HG03520 (cell line): ENCODE results near the gene CMTM4.
A peak's percentile ranks its signal among the peaks of the same experiment; 100 is the strongest.

Experiments
- ATAC-seq: cut with Tn5 transposase; IDR thresholded peaks from one replicate; pipeline ENCODE4 v1.9.1; 2021; ENCODE audit warnings: mild to moderate bottlenecking, moderate library complexity; ENCODE audit not compliant: unreplicated experiment

Gene CMTM4

GRCh38 chr16:66696669-66697630 is at the start of gene CMTM4:
Gene CMTM4 (minus strand): TSS chr16:66696743. CDS start chr16:66696525, 218 bp downstream.
- ATAC-seq, result peak; percentile 86

DNA sequence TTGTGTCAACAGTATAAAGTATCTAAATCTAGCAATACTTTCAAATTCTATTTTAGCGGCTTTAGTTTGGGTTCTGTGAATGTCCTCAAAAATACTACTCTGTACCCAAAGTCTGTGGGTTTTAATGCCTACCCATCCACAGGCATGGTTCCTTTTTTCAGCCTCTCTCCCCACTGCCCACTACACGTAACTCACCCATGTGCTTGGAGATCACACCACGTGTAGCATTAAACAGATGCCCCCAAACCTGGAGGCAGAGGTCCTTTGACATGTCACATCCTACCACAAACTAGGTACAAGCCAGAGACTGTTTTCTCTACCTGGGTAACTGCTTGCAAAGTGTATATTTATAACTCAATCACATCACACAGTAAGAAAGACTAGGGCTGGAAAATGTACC is 49.5 kb upstream of the CMTM4 start:
- ATAC-seq, result no peak

- no peak for ATAC-seq
Observed at GRCh38 chr16:66741950-66742808, 45.6 kb upstream of the CMTM4 start.

DNA sequence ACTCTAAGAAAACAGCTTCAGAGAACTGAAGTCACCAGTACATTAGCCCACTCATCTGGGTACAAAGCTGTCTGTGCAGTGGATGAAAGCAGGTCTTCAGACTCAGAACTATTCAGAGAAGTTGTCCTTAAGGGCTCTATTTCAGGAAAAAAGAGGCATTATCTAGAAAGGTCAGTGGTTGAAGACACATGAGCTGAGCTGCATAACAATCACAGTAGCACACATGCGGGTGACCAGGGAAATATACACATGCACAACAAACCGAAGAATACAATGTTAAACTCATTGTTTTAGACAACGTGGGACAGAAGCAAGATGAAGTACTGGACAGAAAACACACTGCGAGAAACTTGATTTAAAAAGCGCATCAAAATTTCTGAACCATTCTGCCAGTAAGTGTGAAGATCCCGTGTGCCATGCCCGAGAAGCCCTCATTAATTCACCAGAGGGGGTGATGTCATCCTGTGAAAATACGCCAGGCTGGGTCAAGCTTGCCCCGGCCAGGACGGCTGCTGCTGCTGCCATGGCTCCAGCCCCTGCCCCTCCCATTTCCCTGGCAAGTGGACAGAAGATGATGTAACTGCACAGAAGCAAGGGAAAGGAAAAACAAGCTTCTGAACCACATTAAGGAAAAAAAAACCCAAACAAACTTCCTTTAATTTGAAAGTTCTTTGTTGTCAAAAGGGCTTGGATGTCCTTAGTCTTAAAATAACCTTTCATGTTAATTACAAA is 44.8 kb upstream of the CMTM4 start:
- ATAC-seq, result no peak

DNA sequence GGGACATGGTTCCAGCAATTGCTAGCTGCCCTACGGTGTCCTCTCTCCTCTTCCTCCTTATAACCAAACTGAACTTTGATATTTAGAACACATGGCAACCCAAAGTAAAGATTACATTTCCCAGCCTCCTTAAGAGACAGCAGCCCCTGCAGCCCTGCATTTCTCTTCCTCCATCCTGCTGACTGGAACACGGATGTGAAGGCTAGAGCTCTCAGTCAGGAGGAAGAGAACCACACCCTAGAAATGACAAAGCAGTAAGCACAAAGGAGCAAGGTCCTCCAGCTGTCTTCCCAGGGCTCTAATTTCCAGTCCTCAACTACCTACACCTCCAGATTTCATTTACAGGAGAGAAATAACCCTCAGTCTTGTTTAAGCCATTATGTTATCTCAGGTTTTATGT is 44.0 kb upstream of the CMTM4 start:
- no peak for ATAC-seq

DNA sequence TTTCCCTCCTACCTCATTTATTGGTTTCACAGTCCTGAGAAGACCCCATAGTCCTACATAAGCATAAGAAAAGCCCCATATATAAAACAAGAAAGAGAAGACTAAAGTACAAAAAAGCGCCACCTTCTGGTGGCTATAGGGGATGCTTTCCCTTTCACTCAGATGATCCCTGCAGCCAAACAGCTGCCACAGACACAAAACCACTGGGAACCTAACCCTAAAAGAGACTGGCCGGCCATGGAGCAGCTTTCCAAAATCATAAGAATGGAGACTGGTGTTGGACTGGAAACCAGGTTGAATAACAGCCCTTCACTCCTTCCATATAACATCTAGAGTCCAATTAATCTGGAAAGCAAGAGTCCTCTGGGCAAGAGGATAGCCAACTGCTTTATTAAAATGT is 43.5 kb upstream of the CMTM4 start:
- no peak for ATAC-seq

DNA sequence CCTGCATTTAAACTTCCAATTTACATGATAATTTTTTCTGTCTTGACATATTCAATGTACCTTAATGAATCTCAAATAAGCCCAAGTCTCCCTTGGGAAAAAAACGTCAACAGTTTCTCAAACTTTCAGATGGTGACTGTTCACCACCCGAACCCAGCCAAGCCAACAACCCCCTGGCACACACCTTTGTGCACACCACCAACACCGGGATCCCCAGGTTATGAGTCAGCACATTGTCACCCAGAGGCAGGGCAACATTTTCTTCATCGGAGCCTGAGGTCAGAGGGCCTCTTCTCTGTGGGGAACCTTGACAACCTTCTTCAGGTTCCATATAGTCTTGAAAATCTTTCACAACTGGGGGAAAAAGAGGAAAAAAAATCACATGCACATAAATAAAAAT is 39.3 kb upstream of the CMTM4 start:
- no peak for ATAC-seq

GRCh38 chr16:66731101-66731500 is 34.6 kb upstream of the CMTM4 start:
- ATAC-seq, result no peak

DNA sequence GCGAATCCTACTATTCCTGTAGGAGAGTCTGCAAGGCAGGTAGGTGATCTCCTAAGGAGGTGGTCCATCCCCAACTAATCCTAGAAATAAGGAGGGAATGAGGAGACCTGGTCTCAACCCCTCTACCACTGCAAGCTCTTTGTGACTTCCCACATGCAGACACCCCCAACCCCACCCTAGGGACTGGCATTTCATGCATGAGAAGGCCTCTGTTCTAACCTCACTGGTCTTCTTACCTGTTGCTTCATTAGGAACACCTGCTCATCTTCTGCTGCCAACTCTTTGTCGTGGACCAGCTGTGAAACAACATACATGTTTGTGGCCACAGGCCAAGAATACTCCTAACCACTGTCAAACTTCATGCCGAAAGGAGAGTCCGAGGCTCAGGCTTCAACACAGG is 32.3 kb upstream of the CMTM4 start:
- no peak for ATAC-seq

- no peak for ATAC-seq
Observed at GRCh38 chr16:66728117-66728787, 31.7 kb upstream of the CMTM4 start.

DNA sequence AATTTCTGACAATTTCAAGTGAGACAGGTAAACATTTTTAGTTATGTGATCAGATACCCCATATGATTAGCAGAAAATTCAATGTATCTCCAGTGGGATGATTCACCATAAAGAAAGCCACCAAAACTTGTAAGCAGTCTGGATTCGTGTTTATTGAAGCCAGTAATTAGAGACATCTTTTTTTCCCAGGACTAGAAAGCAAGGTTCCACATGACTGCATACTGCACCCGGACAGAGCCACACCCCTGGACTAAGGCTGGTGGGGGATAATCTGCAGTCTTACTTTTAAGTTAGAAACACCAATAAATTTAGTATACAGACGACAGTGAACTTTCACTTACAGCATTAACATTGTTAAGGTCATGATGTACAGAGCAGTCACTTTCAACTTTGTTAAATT is 24.2 kb upstream of the CMTM4 start:
- ATAC-seq, result no peak

DNA sequence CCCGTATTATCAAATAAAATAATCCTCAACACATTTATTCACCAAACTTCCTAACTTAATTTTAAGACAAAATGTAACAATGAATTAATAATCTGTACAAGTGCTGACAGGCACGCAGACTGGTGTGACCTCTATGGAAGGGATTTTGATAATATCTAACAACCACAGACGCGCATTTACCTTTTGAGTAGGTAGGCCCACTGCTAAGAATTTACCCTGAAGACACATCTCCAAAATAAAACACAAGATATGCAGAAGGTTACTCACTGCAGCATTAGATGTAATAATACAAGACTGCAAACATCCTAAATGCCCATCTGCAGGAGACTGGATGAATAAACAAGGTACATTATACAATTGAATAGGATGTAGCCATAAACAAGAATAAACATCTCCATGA is 22.7 kb upstream of the CMTM4 start:
- ATAC-seq, result no peak

GRCh38 chr16:66717776-66718175 is 21.2 kb upstream of the CMTM4 start:
- ATAC-seq, result no peak

DNA sequence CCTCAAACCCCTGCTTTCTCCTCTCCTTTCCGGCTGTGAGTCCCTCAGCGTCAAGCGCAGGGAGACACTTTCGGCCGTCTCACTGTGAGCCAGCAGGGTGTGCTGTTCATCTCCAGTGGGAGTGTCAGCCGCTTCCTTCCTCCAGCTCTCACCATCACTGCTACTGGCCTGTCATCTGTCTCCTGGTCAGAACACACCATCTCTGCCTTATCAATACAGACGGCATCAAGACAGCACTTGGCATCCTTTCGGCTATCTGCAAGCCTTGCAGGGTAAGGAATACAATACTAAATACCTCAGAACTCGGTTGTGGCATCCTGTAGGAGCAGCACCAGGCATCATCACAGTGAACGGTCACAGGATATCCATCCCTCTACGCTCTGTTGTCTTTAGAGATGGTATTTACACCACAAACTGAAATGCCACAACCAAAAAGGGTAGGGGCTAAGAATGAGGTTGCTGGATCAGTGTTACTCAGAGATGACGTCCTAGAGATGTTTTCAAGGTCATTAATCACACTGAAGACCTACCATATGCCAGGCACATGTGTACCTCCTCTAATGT is 20.7 kb upstream of the CMTM4 start:
- ATAC-seq, result no peak

DNA sequence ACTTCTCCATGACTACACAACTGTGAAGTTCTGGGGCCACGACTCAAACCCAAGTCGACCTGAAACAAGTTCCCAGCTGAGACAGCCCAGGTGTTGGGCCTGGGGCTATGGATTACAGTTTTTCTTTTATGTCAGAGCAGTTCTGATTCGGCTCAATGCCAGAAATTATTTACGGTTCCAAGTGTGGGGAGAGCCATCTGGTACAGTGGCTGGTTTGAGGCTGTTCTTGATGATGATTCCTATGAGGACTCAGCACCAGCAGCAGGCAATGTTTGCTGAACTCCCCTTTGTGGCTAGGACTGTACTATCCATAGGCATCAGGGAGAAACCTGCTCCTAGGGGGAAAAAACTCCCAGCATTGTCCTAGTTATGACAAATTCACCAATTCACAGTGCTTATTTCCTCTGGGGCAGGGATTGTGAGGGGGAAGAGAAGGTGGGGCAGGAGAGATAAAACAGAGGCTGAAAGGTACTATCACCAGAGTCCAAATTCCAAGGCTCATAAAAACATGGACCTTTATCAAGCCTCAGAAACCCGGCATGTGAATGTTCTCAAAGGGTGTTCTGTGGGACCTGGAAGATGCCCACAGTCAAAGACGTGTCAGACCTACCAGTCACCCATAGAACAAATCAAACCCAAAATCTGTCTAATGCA is 18.2 kb upstream of the CMTM4 start:
- no peak for ATAC-seq

GRCh38 chr16:66714062-66714461 is 17.5 kb upstream of the CMTM4 start:
- ATAC-seq, result no peak

- no peak for ATAC-seq
Observed at GRCh38 chr16:66713076-66713475, 16.5 kb upstream of the CMTM4 start.

GRCh38 chr16:66712512-66712911 is 16.0 kb upstream of the CMTM4 start:
- ATAC-seq, result no peak

- ATAC-seq, result no peak
Observed at GRCh38 chr16:66711581-66711980, 15.0 kb upstream of the CMTM4 start.

DNA sequence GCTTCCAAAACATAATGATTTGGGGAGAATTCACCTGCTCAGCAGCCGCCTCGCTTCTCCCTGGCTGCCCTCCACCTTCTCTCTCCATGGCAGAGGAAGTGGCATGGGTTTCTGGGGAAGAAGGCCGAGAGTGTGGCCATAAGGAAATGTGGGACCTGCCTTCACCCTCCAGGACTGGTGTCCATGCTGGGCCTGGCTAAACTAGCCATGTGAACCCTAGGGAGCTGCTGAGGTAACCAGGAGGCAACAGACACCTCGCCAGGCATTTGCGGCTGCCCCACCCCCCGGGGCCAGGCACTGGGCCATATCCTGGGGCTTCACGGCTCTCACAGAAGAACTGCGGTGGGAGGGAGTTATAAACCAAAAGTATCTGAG is 9.9 kb upstream of the CMTM4 start:
- no peak for ATAC-seq
